Measurements from ENCODE around the gene SYT14.
"Not testable (repeated sequence)": the region's sequence is repeated elsewhere in the genome, so short reads cannot be mapped to it uniquely, and the experiment has no call there.

Gene SYT14

GRCh38 chr1:210027994-210028393 is 90.0 kb downstream of the SYT14 start:
- DNase-seq, result no peak

- no peak for DNase-seq
Measured at GRCh38 chr1:210031473-210031872, 93.5 kb downstream of the SYT14 start.

GRCh38 chr1:210043058-210043457 is 105.0 kb downstream of the SYT14 start:
- no peak for DNase-seq

GRCh38 chr1:210049616-210050015 is 111.6 kb downstream of the SYT14 start:
- DNase-seq, result no peak

GRCh38 chr1:210050491-210050890 is 112.5 kb downstream of the SYT14 start:
- not testable (repeated sequence) for DNase-seq

GRCh38 chr1:210053126-210053525 is 115.1 kb downstream of the SYT14 start:
- DNase-seq, result no peak

GRCh38 chr1:210057593-210057992 is 119.6 kb downstream of the SYT14 start:
- no peak for DNase-seq

GRCh38 chr1:210061992-210062391 is 124.0 kb downstream of the SYT14 start:
- no peak for DNase-seq

GRCh38 chr1:210070531-210070930 is 132.5 kb downstream of the SYT14 start:
- DNase-seq, result no peak

- DNase-seq, result no peak
Measured at GRCh38 chr1:210072129-210072528, 134.1 kb downstream of the SYT14 start.

GRCh38 chr1:210072896-210073504 is 135.0 kb downstream of the SYT14 start:
- DNase-seq, result no peak

- no peak for DNase-seq
Measured at GRCh38 chr1:210074904-210075303, 136.9 kb downstream of the SYT14 start.

GRCh38 chr1:210076620-210077019 is 138.6 kb downstream of the SYT14 start:
- DNase-seq, result no peak

GRCh38 chr1:210081494-210081893 is 143.5 kb downstream of the SYT14 start:
- no peak for DNase-seq

GRCh38 chr1:210085359-210085758 is 147.3 kb downstream of the SYT14 start:
- no peak for DNase-seq

- DNase-seq, result no peak
Measured at GRCh38 chr1:210087058-210087457, 149.0 kb downstream of the SYT14 start.

GRCh38 chr1:210089855-210090254 is 151.8 kb downstream of the SYT14 start:
- no peak for DNase-seq

GRCh38 chr1:210092366-210092765 is 154.3 kb downstream of the SYT14 start:
- no peak for DNase-seq

- DNase-seq, result no peak
Measured at GRCh38 chr1:210093461-210093860, 155.4 kb downstream of the SYT14 start.

- no peak for DNase-seq
Measured at GRCh38 chr1:210098356-210098755, 160.3 kb downstream of the SYT14 start.

- no peak for DNase-seq
Measured at GRCh38 chr1:210099921-210100320, 161.9 kb downstream of the SYT14 start.

GRCh38 chr1:210104103-210104502 is 166.1 kb downstream of the SYT14 start:
- no peak for DNase-seq

GRCh38 chr1:210112906-210113305 is 174.9 kb downstream of the SYT14 start:
- DNase-seq, result not testable (repeated sequence)

- no peak for DNase-seq
Measured at GRCh38 chr1:210117198-210117597, 179.2 kb downstream of the SYT14 start.

GRCh38 chr1:210117681-210118170 is 179.7 kb downstream of the SYT14 start:
- no peak for DNase-seq
